ENCODE data around the gene SRGAP2C.
"Not testable (repeated sequence)": the region's sequence is repeated elsewhere in the genome, so short reads cannot be mapped to it uniquely, and the experiment has no call there.

SRGAP2C gene

DNA sequence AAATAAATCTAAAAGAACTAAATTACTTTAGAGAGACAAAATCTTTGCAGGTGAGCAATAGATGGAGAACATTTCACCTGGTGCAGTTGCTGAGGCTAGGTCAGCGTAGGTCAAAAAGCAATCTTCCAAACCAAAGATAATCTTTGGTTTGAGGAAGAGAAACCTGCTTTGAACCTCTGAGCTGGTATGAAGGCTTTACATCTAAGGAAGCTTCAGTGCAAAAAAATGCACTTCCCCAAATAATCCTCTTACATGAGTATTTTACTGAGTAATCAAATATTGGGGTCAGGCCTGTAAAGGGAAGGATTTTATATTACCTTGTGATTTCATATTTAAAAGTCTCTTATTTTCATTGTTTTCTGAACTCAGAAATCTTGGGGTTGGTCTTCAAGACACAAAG, 223.6 kb downstream of the SRGAP2C start:
- no peak for DNase-seq (ENCODE audit: extremely low read depth in 1 of 2, low read depth in 1 of 2)

DNA sequence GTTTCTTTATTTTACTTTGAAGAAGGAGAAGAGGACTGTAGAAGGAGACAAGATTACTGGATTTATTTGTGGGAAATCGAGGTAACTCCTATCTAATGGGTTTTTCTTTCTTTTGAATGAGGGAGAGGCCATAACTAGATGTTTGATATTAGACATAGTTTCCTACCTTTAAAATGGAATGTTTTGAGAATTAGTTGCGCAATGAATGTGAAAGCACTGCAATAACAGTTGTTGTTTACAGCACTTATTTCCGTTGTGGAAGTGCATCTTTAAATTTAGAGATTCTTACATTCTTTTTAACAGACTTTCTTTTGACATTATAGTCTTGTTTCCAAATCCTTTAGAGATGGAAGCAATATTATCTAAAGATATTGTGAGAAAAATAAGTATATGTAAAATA, 229.0 kb downstream of the SRGAP2C start:
- no peak for DNase-seq (ENCODE audit: extremely low read depth in 1 of 2, low read depth in 1 of 2)

DNA sequence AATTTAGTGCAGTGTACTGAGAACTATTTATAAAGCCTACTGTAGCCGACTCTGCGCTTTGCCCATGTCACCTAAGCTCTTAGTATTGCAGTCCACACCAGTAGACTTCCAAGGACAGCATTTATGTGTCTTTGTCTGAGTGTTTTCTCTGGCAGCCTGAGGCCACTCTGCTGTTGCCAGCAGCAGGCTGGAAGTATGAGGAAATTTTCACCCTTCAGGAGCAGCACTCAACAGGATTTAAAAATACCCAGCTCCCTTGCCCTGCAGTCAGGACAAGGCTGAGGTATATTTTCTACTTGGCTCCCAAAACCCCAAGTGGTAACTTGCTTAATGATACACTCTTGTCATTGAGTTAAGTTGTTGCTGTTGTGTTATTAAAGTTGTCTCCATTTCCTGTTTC, 230.1 kb downstream of the SRGAP2C start:
- no peak for DNase-seq (ENCODE audit: extremely low read depth in 1 of 2, low read depth in 1 of 2)

DNA sequence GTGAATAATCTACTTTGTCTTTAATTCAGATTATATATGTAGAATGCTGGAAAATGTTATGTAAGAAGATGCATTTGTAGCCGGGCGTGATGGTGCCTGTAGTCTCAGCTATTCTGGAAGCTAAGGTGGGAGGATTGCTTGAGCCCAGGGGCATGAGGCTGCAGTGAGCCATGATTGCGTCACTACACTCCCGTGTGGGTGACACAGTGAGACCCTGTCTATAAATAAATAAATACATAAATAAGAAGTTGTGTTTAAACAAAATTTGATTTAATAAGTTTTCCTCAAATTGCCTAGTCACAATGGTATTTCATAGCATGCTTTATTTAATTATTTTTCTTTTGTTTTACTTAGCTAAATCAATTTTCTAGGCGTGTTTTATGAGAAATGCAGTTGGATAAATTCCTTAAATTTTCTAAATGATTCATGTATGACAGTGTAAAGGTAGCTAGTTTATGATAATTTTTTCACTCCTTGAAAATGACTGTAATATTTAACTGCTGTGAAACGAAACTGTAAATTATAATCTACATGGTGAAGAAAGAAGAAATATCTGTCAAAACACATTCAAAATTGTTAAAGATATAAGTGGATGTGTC, 232.6 kb downstream of the SRGAP2C start:
- no peak for DNase-seq (ENCODE audit: extremely low read depth in 1 of 2, low read depth in 1 of 2)

DNA sequence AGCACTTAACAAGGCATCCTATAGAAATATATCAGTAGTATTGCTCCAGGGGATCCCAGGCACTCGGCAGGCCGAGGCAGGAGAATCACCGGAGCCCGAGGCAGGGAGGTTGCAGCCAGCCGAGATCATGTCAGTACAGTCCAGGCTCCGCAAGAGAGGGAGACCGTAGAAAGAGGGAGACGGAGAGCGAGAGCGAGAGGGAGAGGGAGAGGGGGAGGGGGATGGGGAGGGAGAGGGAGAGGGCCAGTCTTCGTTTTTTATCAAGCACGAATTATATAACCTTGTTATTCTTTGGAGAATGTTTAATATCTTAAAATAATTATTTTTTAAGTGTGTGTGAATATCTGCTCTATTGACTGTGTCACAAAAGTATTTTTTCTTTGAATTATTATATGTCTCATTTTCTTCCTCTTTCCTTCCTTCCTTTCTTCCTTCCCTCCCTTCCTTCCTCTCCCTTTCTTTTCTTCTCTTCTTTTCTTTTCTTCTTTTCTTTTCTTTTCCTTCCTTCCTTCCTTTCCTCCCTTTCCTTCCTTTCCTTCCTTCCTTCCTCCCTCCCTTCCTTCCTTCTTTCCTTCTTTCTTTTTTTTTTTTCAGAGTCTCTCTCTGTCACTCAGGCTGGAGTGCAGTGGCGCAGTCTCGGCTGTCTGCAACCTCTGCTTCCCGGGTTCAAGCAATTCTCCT, 233.7 kb downstream of the SRGAP2C start:
- no peak for DNase-seq (ENCODE audit: extremely low read depth in 1 of 2, low read depth in 1 of 2)

DNA sequence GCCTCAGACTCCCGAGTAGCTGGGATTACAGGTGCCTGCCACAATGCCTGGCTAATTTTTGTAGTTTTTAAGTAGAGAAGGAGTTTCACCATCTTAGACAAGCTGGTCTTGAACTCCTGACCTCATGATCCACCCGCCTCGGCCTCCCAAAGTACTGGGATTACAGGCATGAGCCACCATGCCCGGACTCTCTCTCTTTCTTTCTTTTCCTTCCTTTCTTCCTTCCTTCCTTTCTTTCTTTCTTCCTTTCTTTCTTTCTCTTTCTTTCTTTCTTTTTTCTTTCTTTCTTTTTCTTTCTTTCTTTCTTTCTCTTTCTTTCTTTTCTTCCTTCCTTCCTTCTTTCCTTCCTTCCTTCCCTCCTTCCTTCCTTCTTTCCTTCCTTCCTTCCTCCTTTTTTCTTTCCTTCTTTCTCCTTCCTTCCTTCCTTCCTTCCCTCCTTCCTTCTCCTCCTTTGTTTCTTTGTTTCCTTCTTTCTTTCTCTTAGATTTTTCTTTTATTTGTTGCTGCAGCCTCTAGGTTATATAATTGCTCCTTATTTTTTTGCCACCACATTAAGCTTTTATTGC, 234.4 kb downstream of the SRGAP2C start:
- DNase-seq (ENCODE audit: extremely low read depth in 1 of 2, low read depth in 1 of 2), result not testable (repeated sequence)

DNA sequence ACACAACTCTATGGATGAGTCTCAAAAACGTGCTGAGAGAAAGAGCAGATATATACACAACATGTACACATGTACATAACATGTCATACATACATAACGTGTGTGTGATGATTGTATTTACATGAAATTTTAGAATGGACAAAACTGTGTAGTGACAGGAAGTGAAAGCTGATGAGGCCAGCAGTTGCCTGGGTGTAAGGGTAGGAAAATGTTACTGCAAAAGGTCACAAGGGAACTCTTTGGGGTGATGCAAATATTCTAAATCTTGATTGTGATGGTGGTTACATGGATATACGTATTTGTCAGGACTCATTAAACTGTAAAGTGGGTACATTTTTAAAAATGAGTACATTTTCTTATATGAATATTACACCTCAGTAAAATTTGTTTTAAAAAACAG, 236.7 kb downstream of the SRGAP2C start:
- DNase-seq (ENCODE audit: extremely low read depth in 1 of 2, low read depth in 1 of 2), result not testable (repeated sequence)

DNA sequence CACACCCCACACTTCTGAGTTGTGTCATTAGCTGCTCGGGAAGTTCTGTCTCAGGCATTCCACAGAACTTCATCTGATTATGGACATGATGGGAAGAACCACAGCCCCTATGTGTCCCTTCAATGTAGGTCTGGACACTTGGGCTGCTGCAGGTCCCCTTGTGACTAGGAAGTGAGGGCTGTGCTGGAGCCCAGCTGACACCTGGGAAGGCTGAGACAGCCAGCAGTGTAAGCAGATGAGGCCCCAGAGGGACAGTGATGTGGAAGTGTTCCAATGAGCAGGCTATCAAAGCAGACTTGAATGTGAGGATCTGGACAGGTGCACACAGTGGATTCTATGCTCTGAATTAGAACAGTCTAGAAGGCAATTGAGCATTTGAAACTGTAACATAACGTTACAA, 239.2 kb downstream of the SRGAP2C start:
- not testable (repeated sequence) for DNase-seq (ENCODE audit: extremely low read depth in 1 of 2, low read depth in 1 of 2)

DNA sequence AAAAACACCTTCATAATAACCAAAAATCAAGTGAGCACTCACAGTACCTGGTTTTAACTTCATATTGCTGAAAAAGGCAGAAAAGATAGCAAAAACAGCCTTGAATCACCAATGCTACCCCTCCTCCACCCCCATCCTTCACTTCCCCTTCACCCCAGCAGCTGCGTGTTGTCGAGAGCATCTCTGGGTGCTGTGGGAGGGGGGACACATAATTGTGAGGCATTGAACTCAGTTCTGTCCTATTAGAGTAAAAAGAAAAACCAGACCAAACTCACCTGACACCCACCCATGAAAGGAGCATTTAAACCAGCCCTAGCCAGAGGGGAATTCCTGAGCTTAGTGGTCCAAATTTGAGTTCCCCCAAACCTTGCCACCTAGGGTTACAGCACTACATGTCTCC, 248.7 kb downstream of the SRGAP2C start:
- not testable (repeated sequence) for DNase-seq (ENCODE audit: extremely low read depth in 1 of 2, low read depth in 1 of 2)

DNA sequence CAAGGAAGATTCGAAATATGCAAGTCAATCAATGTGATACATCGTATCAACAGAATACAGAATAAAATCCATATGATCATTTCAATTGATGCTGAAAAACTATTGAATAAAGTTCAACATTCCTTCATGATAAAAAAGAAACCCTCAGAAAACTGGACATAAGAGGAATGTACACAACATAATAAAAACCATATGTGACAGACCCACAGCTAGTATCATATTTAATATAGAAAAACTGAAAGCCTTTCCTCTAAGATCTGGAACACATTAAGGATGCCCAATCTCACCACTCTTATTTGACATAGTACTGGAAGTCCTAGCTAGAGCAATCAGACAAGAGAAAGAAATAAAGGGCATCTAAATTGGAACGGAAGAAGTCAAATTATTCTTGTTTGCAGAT, 254.1 kb downstream of the SRGAP2C start:
- DNase-seq (ENCODE audit: extremely low read depth in 1 of 2, low read depth in 1 of 2), result not testable (repeated sequence)

DNA sequence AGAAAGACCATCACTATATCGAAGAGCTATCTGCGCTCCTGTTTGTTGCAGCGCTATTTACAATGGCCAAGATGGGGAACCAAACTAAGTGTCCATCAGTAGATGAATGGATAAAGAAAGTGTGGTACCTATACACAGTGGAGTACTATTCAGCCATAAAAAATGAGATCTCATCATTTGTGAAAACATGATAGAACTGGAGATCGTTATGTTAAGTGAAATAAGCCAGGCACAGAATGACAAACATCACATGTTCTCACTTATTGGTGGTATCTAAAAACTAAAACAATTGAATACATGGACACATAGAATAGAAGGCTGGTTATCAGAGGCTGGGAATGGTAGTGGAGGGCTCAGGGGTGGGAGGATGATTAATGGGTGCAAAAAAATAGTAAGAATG, 256.2 kb downstream of the SRGAP2C start:
- DNase-seq (ENCODE audit: extremely low read depth in 1 of 2, low read depth in 1 of 2), result no peak

Data from activated CD8-positive, alpha-beta memory T cell treated with anti-CD3 and anti-CD28 coated beads for 1 hour (primary cell).